ENCODE measurements around the gene TOB2.
"Not testable (repeated sequence)": the region's sequence is repeated elsewhere in the genome, so short reads cannot be mapped to it uniquely, and the experiment has no call there.

TOB2 gene

GRCh38 chr22:41425660-41426365 is 20.8 kb downstream of the TOB2 start:
- peak; percentile 44 for DNase-seq

GRCh38 chr22:41418717-41419116 is 27.9 kb downstream of the TOB2 start:
- DNase-seq = no peak

- DNase-seq = no peak
Observed at GRCh38 chr22:41417622-41418390, 28.8 kb downstream of the TOB2 start.

GRCh38 chr22:41415554-41415953 is 31.0 kb downstream of the TOB2 start:
- DNase-seq = no peak

- no peak for DNase-seq
Observed at GRCh38 chr22:41411021-41411851, 35.4 kb downstream of the TOB2 start.

- no peak for DNase-seq
Observed at GRCh38 chr22:41410311-41410751, 36.3 kb downstream of the TOB2 start.

GRCh38 chr22:41408665-41409064 is 37.9 kb downstream of the TOB2 start:
- no peak for DNase-seq

GRCh38 chr22:41407433-41407832 is 39.2 kb downstream of the TOB2 start:
- DNase-seq = no peak

GRCh38 chr22:41406410-41406809 is 40.2 kb downstream of the TOB2 start:
- DNase-seq = no peak

- DNase-seq = peak; percentile 50
Observed at GRCh38 chr22:41405588-41405987, 41.0 kb downstream of the TOB2 start.

- peak; percentile 85 for DNase-seq
Observed at GRCh38 chr22:41403532-41404318, 42.9 kb downstream of the TOB2 start.

- not testable (repeated sequence) for DNase-seq
Observed at GRCh38 chr22:41402851-41403250, 43.8 kb downstream of the TOB2 start.

GRCh38 chr22:41401781-41402648 is 44.6 kb downstream of the TOB2 start:
- no peak for DNase-seq

GRCh38 chr22:41398921-41399320 is 47.7 kb downstream of the TOB2 start:
- DNase-seq = no peak

GRCh38 chr22:41397143-41397811 is 49.3 kb downstream of the TOB2 start:
- no peak for DNase-seq

GRCh38 chr22:41395531-41396240 is 50.9 kb downstream of the TOB2 start:
- DNase-seq = no peak

- no peak for DNase-seq
Observed at GRCh38 chr22:41394012-41394356, 52.6 kb downstream of the TOB2 start.

- no peak for DNase-seq
Observed at GRCh38 chr22:41387341-41387740, 59.3 kb downstream of the TOB2 start.

- no peak for DNase-seq
Observed at GRCh38 chr22:41384128-41384527, 62.5 kb downstream of the TOB2 start.

Measured in activated naive CD4-positive, alpha-beta T cell treated with Interleukin-2 at 50 U/mL for 16 hours (primary cell).